Measurements from ENCODE around the gene GOLGA6L22. TPM values are rescaled to one million over a fixed set of nuclear protein-coding genes. Genes with fewer than 3 reads are reported as not detected.
"Not testable (repeated sequence)": the region's sequence is repeated elsewhere in the genome, so short reads cannot be mapped to it uniquely, and the experiment has no call there.

GOLGA6L22 gene, protein sequence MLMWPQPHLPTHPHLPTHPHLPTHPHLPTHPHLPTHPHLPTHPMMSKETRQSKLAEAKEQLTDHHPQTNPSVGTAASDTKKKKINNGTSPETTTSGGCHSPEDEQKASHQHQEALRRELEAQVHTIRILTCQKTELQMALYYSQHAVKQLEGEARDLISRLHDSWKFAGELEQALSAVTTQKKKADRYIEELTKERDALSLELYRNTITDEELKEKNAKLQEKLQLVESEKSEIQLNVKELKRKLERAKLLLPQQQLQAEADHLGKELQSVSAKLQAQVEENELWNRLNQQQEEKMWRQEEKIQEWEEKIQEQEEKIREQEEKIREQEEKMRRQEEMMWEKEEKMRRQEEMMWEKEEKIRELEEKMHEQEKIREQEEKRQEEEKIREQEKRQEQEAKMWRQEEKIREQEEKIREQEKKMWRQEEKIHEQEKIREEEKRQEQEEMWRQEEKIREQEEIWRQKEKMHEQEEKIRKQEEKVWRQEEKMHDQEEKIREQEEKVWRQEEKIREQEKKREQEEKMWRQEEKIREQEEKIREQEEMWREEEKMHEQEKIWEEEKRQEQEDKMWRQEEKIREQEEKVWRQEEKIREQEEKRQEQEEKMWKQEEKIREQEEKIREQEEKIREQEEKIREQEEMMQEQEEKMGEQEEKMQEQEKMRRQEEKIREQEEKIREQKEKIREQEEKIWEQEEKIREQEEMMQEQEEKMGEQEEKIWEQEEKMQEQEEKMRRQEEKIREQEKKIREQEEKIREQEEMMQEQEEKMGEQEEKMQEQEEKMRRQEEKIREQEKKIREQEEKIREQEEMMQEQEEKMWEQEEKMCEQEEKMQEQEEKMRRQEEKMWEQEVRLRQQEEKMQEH
- not detected for total RNA-seq

DNA sequence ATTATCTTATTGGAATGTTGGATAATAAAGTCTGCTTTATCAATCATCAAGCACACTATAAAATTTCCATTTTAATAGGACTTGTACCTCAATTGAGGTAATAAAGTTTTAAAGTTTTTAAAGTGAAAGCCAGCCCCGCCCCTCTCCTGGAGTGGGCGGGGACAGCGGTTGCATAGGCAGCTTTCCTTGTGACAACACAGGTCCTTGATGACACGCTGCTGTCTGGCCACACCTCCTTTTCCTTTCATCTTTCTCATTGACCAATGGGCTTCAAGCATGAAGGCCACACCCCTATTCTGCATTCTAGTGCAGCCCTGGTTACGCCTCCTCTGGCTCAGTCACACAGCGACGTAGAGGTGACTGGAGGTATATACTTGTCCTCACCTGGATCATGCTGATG lies at the start of gene GOLGA6L22:
Gene GOLGA6L22, plus strand, starts transcription at position 301 of the 400 bp plus-strand sequence. Its CDS starts 91 bp downstream, at position 392.
- H3K9me3 Mint-ChIP-seq (ENCODE audit: low read depth); H3K27me3 Mint-ChIP-seq; DNase-seq; H3K4me1 Mint-ChIP-seq; H3K27ac Mint-ChIP-seq; CTCF ChIA-PET; H3K4me3 Mint-ChIP-seq; ATAC-seq; H3K36me3 Mint-ChIP-seq: not testable (repeated sequence)

GRCh38 chr15:22417288-22417687 lies 41.4 kb upstream of the GOLGA6L22 start:
- H3K27ac Mint-ChIP-seq; H3K4me1 Mint-ChIP-seq; CTCF ChIA-PET; DNase-seq; H3K9me3 Mint-ChIP-seq (ENCODE audit: low read depth); ATAC-seq; H3K4me3 Mint-ChIP-seq; H3K36me3 Mint-ChIP-seq; H3K27me3 Mint-ChIP-seq: not testable (repeated sequence)

- DNase-seq; H3K4me1 Mint-ChIP-seq; H3K27ac Mint-ChIP-seq; H3K27me3 Mint-ChIP-seq; H3K9me3 Mint-ChIP-seq (ENCODE audit: low read depth); CTCF ChIA-PET; H3K4me3 Mint-ChIP-seq; H3K36me3 Mint-ChIP-seq; ATAC-seq: not testable (repeated sequence)
These were observed 40.9 kb upstream of the GOLGA6L22 start for GRCh38 chr15:22417795-22418194.

DNA sequence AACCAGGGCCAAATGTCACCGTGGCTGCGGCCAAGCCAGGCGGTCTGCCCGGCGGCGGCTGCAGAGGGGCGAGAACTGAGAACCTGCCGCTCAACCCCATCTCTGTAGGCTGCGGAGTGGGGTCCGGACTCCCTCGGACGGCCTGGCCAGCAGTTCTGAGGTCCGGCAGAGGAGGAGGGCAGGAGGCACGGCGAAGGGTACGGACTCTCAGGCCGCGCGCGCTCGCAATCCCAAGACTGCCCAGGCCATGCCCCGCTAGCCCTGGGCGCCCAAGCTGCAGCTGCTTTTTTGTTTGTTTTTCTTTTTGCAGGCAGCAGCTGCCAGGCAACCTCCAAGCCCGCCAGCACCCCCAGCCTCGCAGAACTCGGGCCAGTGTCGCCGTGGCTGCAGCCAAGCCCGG lies 40.5 kb upstream of the GOLGA6L22 start:
- H3K36me3 Mint-ChIP-seq; H3K4me3 Mint-ChIP-seq; H3K27ac Mint-ChIP-seq; ATAC-seq; H3K9me3 Mint-ChIP-seq (ENCODE audit: low read depth); CTCF ChIA-PET; H3K4me1 Mint-ChIP-seq; DNase-seq; H3K27me3 Mint-ChIP-seq: not testable (repeated sequence)

GRCh38 chr15:22418666-22419065 lies 40.0 kb upstream of the GOLGA6L22 start:
- ATAC-seq; H3K27me3 Mint-ChIP-seq; H3K9me3 Mint-ChIP-seq (ENCODE audit: low read depth); DNase-seq; H3K27ac Mint-ChIP-seq; CTCF ChIA-PET; H3K4me1 Mint-ChIP-seq; H3K36me3 Mint-ChIP-seq; H3K4me3 Mint-ChIP-seq: not testable (repeated sequence)

DNA sequence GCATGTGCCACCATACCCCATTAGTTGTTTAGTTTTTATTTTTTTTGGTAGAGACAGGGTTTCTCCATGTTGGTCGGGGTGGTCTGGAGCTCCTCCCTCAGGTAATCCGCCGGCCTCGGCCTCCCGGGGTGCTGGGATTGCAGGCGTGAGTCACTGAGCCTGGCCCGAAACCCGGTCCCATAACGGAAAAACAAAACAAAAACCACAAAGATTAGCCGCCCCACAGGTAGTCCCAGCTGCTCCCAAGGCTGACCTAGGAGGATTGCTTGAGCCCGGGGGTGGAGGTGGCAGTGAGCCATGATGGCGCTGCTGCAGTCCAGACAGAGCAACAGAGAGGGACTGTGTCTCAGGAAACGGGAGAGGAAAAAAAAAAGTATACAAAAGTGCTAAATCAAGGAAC lies 38.4 kb upstream of the GOLGA6L22 start:
- ATAC-seq; H3K27me3 Mint-ChIP-seq; H3K4me1 Mint-ChIP-seq; H3K4me3 Mint-ChIP-seq; H3K27ac Mint-ChIP-seq; DNase-seq; CTCF ChIA-PET; H3K36me3 Mint-ChIP-seq; H3K9me3 Mint-ChIP-seq (ENCODE audit: low read depth): not testable (repeated sequence)

DNA sequence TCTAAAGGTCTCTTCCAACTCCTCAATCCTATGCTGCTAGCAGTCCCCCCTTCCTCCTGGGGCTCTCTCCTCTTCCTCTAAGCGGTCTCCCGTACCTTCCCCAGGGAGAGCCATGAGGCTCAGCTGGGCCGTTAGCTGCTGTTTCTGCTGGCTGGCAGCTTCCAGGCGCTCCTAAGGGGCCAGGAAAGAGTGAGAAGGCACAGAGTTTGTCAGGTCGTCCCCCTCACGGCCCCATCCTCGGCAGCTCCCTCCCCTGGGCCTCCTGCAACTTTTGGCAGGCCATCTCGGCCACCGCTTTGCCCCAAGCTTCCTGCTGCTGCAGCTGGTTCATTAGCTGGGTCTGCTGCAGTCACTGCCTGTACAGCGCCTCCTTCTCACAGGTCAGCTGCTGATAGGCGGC lies 29.3 kb upstream of the GOLGA6L22 start:
- H3K36me3 Mint-ChIP-seq; H3K9me3 Mint-ChIP-seq (ENCODE audit: low read depth); H3K27ac Mint-ChIP-seq; H3K4me3 Mint-ChIP-seq; DNase-seq; CTCF ChIA-PET; H3K27me3 Mint-ChIP-seq; H3K4me1 Mint-ChIP-seq; ATAC-seq: not testable (repeated sequence)

- DNase-seq; ATAC-seq; H3K4me3 Mint-ChIP-seq; H3K36me3 Mint-ChIP-seq; H3K9me3 Mint-ChIP-seq (ENCODE audit: low read depth); CTCF ChIA-PET; H3K27ac Mint-ChIP-seq; H3K27me3 Mint-ChIP-seq; H3K4me1 Mint-ChIP-seq: not testable (repeated sequence)
These were observed 27.0 kb upstream of the GOLGA6L22 start for GRCh38 chr15:22431687-22432086.

GRCh38 chr15:22494490-22495113 lies 35.9 kb downstream of the GOLGA6L22 start:
- CTCF ChIA-PET; H3K9me3 Mint-ChIP-seq (ENCODE audit: low read depth); H3K4me1 Mint-ChIP-seq; H3K27ac Mint-ChIP-seq; ATAC-seq; H3K36me3 Mint-ChIP-seq; H3K27me3 Mint-ChIP-seq: not testable (repeated sequence)
- H3K4me3 Mint-ChIP-seq = peak overlapping the region; percentile 60
- peak; percentile 39 for DNase-seq

DNA sequence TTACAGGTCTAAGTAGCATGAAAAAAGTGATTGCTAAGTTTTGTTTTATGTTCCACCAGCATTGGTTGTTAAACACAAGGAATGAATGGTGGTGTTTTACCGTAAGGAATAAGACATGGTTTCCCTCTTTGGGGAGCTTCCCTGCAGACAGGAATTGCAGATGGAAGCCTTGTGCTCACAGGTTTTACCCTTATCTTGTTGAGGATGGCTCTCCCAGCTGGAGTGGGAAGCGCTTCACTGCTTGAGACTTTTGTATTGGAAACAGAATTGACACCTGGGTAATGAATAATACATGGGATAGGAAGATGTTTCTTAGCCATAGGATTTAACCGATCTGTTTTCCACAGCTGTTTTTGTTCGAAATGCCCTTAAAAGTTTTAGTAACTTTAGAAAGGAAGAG lies 38.5 kb downstream of the GOLGA6L22 start:
- DNase-seq; H3K4me3 Mint-ChIP-seq; ATAC-seq; H3K27ac Mint-ChIP-seq; H3K27me3 Mint-ChIP-seq; H3K36me3 Mint-ChIP-seq; H3K9me3 Mint-ChIP-seq (ENCODE audit: low read depth); CTCF ChIA-PET; H3K4me1 Mint-ChIP-seq: not testable (repeated sequence)

DNA sequence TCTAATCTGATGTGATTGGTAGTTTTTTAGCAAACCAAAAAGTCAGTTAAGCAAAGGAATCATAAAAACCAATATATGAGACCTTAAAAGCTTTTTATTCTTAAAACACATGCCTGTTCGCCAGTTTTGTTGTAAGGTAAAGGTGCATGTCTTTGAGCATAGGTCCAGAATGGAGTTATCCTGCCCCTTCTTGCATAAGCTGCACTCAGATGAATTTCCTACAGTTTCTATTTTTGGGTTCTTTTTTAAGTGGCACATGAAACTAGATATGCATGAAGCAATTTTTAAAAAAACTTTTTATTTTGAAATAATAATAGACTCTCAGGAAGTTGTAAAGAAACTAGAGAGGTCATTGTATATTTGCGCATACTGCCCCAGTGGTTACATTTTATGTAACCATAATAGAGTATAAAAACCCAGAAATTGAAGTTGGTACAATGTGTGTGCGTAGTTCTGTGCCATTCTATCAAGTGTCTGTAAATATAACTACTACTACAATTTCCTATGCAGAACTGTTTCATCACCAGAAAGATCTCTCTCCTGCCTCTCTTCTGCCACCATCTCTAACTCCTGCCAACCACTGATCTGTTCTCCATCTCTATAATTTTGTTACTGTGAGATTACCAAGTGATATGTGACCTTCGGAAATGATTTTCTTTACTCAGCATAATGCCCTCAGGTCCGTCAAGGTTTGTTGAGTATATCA lies 39.7 kb downstream of the GOLGA6L22 start:
- H3K9me3 Mint-ChIP-seq (ENCODE audit: low read depth); H3K4me1 Mint-ChIP-seq; ATAC-seq; H3K27me3 Mint-ChIP-seq; H3K4me3 Mint-ChIP-seq; H3K27ac Mint-ChIP-seq; H3K36me3 Mint-ChIP-seq; DNase-seq; CTCF ChIA-PET: not testable (repeated sequence)

DNA sequence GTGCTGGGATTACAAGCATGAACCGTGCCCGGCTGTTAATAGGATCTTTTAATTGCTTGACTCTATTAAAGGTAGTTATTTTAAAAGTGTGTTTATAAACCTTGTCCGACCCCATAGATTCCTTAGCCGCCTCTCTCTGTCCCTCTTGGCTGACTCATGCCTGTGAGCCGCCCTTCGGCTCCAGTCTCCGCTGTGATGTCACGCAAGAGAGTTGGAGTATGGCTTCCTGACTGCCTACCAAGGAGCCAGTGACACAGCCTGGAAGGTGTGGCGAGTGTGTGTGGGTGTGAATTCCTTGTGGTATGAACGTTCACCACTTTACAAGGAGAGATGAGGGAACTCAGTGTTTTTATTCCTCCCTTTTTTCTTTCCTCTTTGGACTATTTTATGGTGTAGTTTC lies 43.6 kb downstream of the GOLGA6L22 start:
- CTCF ChIA-PET; ATAC-seq; H3K4me1 Mint-ChIP-seq; DNase-seq; H3K4me3 Mint-ChIP-seq; H3K27ac Mint-ChIP-seq; H3K9me3 Mint-ChIP-seq (ENCODE audit: low read depth); H3K36me3 Mint-ChIP-seq; H3K27me3 Mint-ChIP-seq: not testable (repeated sequence)

- CTCF ChIA-PET; H3K4me3 Mint-ChIP-seq; DNase-seq; H3K9me3 Mint-ChIP-seq (ENCODE audit: low read depth); H3K27ac Mint-ChIP-seq; H3K27me3 Mint-ChIP-seq; H3K36me3 Mint-ChIP-seq; H3K4me1 Mint-ChIP-seq; ATAC-seq: not testable (repeated sequence)
These were observed 48.3 kb downstream of the GOLGA6L22 start for GRCh38 chr15:22506959-22507358.

All from activated CD8-positive, alpha-beta memory T cell treated with anti-CD3 and anti-CD28 coated beads, Interleukin-2, amount 10 ng/mL, durations not matched to agents 7 days and 5 days (primary cell).